ENCODE measurements around the gene EPN3.

GRCh38 chr17:50550661-50551432 lies 18.3 kb downstream of the EPN3 start:
- TF ChIP-seq GATA2 (IDR thresholded peaks at IDR 0.05; ENCODE audit: low read depth, low read length) (no peak), GATA3 (IDR thresholded peaks at IDR 0.05; ENCODE audit: low read depth, low read length) (no peak)

All from SH-SY5Y (cell line).